Spleen (tissue), 11 donors: ENCODE results near the gene SLC38A2. TPM values are rescaled to one million over a fixed set of nuclear protein-coding genes. Genes with fewer than 3 reads are reported as not detected.

Experiments used
- DNase-seq: peaks from one replicate; pipeline ENCODE4 v3.0.0-alpha.2; 2020
- H3K27ac ChIP-seq, 8 donors: fragments of 200-600 bp; sonication (generic) in 7 of 8; 1 replicate in 4 of 8; 2 replicates in 4 of 8; pipeline versions ENCODE4 v1.5.0 to v1.8.0; 2016 to 2021; ENCODE audit warnings: inconsistent platforms in 4 of 8, mild to moderate bottlenecking in 4 of 8, moderate library complexity in 1 of 8
- H3K27me3 ChIP-seq, 7 donors: fragments of 200-600 bp; sonication (generic) in 6 of 7; replicated peaks in 1 of 7; 1 replicate in 4 of 7; 2 replicates in 3 of 7; pipeline versions ENCODE4 v1.5.0 to v1.8.0; 2016 to 2021; ENCODE audit warnings: inconsistent platforms in 3 of 7, mild to moderate bottlenecking in 1 of 7
- H3K36me3 ChIP-seq, 6 donors: fragments of 200-600 bp; sonication (generic) in 5 of 6; 1 replicate in 4 of 6; 2 replicates in 2 of 6; pipeline versions ENCODE4 v1.5.0 to v1.8.0; 2016 to 2021; ENCODE audit warnings: inconsistent platforms in 2 of 6
- H3K4me1 ChIP-seq, 6 donors: fragments of 200-600 bp; sonication (generic) in 5 of 6; 1 replicate in 3 of 6; 2 replicates in 3 of 6; pipeline versions ENCODE4 v1.5.0 to v1.8.0; 2016 to 2021; ENCODE audit warnings: inconsistent platforms in 3 of 6
- H3K4me3 ChIP-seq, 8 donors: fragments of 200-600 bp; sonication (generic) in 7 of 8; 1 replicate in 4 of 8; 2 replicates in 4 of 8; pipeline versions ENCODE4 v1.5.0 to v1.8.0; 2016 to 2021; ENCODE audit warnings: inconsistent platforms in 4 of 8, mild to moderate bottlenecking in 4 of 8, moderate library complexity in 2 of 8
- H3K9me3 ChIP-seq, 8 donors: fragments of 200-600 bp; sonication (generic) in 7 of 8; 1 replicate in 4 of 8; 2 replicates in 4 of 8; pipeline versions ENCODE4 v1.5.0 to v1.8.0; 2016 to 2021; ENCODE audit warnings: inconsistent platforms in 4 of 8
- POLR2A ChIP-seq, 3 donors: fragments of 450-650 bp; IDR thresholded peaks; one replicate each; pipeline ENCODE4 v1.5.1; 2017; ENCODE audit warnings: antibody characterized with exemption in 3 of 3, mild to moderate bottlenecking in 1 of 3
- POLR2AphosphoS5 ChIP-seq, 3 donors: sonication (generic); formaldehyde crosslinking; IDR thresholded peaks; one replicate each; pipeline ENCODE4 v1.5.1; 2017; ENCODE audit warnings: antibody characterized with exemption in 3 of 3
- WGBS, 5 donors: extraction: QIAGEN DNeasy Blood & Tissue Kit in 3 of 5; methylation state at CpG; one replicate each; pipeline versions ENCODE4 v1.1.5 to v1.1.7; 2013 to 2018; 5-methylcytosine and 5-hydroxymethylcytosine counted together
- intact Hi-C: fragments of 100-400 bp; cut with DNase I; formaldehyde crosslinking; loops from one replicate; pipeline ENCODE4 v1.15.0; 2023; ENCODE audit warnings: low total_unique reads
- polyA plus RNA-seq, 3 donors: library from polyadenylated mRNA; stranded (reverse); fragments of 200-250 nt; gene quantifications; one replicate each; pipeline ENCODE4 v1.2.1, GENCODE V29; 2013
- total RNA-seq, 7 donors: library from RNA; depleted of rRNA in 3 of 7; stranded (reverse); fragments of >200 nt in 3 of 7; fragmentation: NEBNext Ultra II Directional in 4 of 7; extraction: Animal tissue kit (Norgen Biotek cat#: 25700) in 4 of 7; gene quantifications; one replicate each; pipeline versions ENCODE4 v1.1.0 to v1.2.1, GENCODE V29; 2016 to 2021
- TF ChIP-seq, protein P1 (sequence below), 11 experiments: fragments of 200-600 bp in 7 of 11; fragments of 450-650 bp in 4 of 11; sonication (generic) in 4 of 11; IDR thresholded peaks in 8 of 11; conservative IDR thresholded peaks in 3 of 11; 1 replicate in 7 of 11; 2 replicates in 4 of 11; pipeline versions ENCODE4 v1.4.0 to v1.8.0; 2016 to 2021; ENCODE audit warnings: antibody characterized with exemption in 11 of 11, inconsistent platforms in 4 of 11, mild to moderate bottlenecking in 1 of 11
- donor health status: healthy with polysubstance abuse.
- donor health status: DM: no; HTN: no; CAD: no; lungs with moderate emphysema.
- donor health status: DM: no; HTN: no; CAD: no.
- donor health status: Bipolar disorder and iron deficiency.
- donor health status: healthy.
- donor health status: DM: no; HTN: no; CAD: no.
- donor health status: DM: yes; HTN: yes; CAD: no.

SLC38A2 gene
- total and polyA plus RNA-seq, 10 donors, result 40.7 to 297 (median 151) TPM

DNA sequence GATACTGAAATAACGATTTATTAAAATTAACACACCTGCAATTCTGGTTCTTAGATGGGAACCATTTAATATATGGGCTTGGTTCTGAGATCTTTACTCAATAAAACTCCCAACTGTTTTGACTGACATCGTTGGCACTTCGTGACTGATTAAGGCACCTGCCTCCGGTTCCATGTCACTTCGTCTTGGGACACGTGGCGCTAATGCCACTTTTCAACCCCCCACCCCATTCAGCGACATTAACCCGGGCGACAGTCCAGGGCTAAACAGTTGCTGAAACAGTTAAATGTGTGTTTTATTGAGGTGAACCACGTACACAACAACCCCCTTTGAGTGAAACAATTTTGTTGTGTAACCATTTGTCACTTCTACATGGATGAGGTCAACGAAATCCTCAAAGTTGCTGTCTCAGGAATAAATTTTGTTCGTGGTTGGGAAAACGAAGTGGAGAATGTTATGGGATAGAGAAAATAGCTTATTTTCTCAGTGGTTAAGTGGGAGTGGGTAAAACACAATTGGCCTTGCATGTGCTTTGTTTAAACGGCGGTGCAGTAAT is 9.9 kb upstream of the SLC38A2 start:
- peak overlapping the region; percentile 96 to 100 (median 98) for H3K27ac ChIP-seq
- no peaks in the 10 kb centered on the region for H3K9me3 ChIP-seq
- H3K4me3 ChIP-seq, result peak overlapping the region; percentile 27 to 86 (median 67)
- TF ChIP-seq POLR2AphosphoS5 (IDR thresholded peaks at IDR 0.05), result no peak
- no peak for TF ChIP-seq POLR2A (IDR thresholded peaks at IDR 0.05)
- TF ChIP-seq, protein P1, sequence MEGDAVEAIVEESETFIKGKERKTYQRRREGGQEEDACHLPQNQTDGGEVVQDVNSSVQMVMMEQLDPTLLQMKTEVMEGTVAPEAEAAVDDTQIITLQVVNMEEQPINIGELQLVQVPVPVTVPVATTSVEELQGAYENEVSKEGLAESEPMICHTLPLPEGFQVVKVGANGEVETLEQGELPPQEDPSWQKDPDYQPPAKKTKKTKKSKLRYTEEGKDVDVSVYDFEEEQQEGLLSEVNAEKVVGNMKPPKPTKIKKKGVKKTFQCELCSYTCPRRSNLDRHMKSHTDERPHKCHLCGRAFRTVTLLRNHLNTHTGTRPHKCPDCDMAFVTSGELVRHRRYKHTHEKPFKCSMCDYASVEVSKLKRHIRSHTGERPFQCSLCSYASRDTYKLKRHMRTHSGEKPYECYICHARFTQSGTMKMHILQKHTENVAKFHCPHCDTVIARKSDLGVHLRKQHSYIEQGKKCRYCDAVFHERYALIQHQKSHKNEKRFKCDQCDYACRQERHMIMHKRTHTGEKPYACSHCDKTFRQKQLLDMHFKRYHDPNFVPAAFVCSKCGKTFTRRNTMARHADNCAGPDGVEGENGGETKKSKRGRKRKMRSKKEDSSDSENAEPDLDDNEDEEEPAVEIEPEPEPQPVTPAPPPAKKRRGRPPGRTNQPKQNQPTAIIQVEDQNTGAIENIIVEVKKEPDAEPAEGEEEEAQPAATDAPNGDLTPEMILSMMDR (IDR thresholded peaks at IDR 0.05 in 8 of 11, conservative IDR thresholded peaks at IDR 0.05 in 3 of 11), result peak in 1 of 11 experiments; percentile 5
- no peak for DNase-seq
- no peaks in the 10 kb centered on the region for H3K27me3 ChIP-seq
- WGBS, 5 donors, result 57 to 62% (median 61%) methylated on average over 16 of the region's 16 CpGs
- intact Hi-C loops, result loop anchor here (10.0 kb wide), 1 partner anchor 92 kb away; no protein-coding TSS in a partner anchor
- no peaks in the 10 kb centered on the region for H3K36me3 ChIP-seq
- peaks cover 32 to 53% (median 44%) of the 10 kb centered on the region in 6 donors for H3K4me1 ChIP-seq

DNA sequence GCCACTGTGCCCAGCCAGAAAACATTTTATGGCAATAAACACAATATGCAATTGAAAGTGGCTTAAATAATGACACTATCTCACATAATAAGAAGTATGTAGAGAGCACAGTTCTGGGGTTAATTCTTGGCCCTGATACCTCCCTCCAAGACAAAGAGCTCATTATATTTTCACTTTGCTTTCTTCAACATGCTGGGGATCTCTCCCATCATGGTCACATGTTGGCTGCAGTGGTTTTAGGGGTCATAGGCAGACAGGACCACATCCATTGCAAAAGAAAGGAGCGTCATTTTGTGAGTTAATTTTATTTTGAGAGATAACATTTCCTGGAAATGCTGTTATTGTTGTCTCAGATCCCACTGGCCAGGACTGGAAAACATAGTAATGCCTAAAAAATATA is 8.3 kb upstream of the SLC38A2 start:
- WGBS, 5 donors, result 83 to 94% (median 90%) methylated on average over 1 of the region's 1 CpG
- no peaks in the 10 kb centered on the region for H3K9me3 ChIP-seq
- no peaks in the 10 kb centered on the region for H3K27me3 ChIP-seq
- H3K27ac ChIP-seq, result no peak overlapping the region
- intact Hi-C loops, result loop anchor here (10.0 kb wide), 1 partner anchor 94 kb away; no protein-coding TSS in a partner anchor
- TF ChIP-seq, protein P1 (IDR thresholded peaks at IDR 0.05 in 8 of 11, conservative IDR thresholded peaks at IDR 0.05 in 3 of 11), result no peak
- no peak for DNase-seq
- peaks cover 19 to 37% (median 28%) of the 10 kb centered on the region in 6 donors for H3K4me1 ChIP-seq
- no peak overlapping the region for H3K4me3 ChIP-seq
- no peaks in the 10 kb centered on the region for H3K36me3 ChIP-seq

DNA sequence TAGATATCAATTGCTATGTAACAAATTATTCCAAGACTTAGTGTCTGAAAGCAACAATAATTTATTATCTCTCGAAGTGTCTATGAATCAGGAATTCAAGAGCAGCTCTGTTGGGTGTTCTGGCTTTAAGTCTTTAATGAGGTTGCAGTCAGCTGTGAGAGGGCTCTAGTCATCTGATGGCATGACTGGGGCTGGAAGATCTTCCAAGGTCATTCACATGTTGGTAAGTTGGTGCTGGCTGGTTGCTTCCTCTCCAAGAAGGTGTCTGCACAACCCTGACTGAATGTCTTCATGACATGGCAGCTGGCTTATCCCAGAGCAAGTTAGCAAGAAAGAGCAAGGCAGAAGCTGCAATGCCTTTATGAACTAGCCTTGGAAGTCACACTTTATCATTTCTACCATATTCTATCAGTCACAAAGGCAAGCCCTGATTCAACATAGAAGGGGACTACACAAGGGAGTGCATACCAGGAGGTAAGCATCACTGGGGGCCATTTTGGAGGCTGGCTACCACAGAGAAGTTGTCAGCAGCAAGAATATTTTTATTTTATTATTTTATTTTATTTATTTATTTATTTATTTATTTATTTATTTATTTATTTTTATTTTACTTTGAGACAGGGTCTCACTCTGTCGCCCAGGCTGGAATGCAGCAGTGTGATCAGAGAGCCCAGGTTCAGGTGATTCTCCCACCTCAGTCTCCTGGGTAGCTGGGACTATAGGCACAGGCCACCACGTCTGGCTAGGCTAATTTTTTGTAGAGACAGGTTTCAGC is 7.6 kb upstream of the SLC38A2 start:
- intact Hi-C loops, result loop anchor here (10.0 kb wide), 1 partner anchor 95 kb away; no protein-coding TSS in a partner anchor
- no peak for DNase-seq

More for the DNA sequence above, 7.6 kb upstream of the SLC38A2 start:
- no peaks in the 10 kb centered on the region for H3K9me3 ChIP-seq
- no peaks in the 10 kb centered on the region for H3K27me3 ChIP-seq
- H3K4me3 ChIP-seq, result no peak overlapping the region
- H3K36me3 ChIP-seq, result no peaks in the 10 kb centered on the region
- no peak overlapping the region for H3K27ac ChIP-seq
- 93 to 97% (median 95%) methylated on average over 3 of the region's 3 CpGs for WGBS, 5 donors
- TF ChIP-seq POLR2A (IDR thresholded peaks at IDR 0.05) (no peak), POLR2AphosphoS5 (IDR thresholded peaks at IDR 0.05) (no peak)
- TF ChIP-seq, protein P1 (IDR thresholded peaks at IDR 0.05 in 8 of 11, conservative IDR thresholded peaks at IDR 0.05 in 3 of 11), result no peak
- H3K4me1 ChIP-seq, result peaks cover 14 to 30% (median 22%) of the 10 kb centered on the region in 6 donors
